Left lobe of liver (tissue), 2 donors: ENCODE results near the gene ITGB3. TPM values are rescaled to one million over a fixed set of nuclear protein-coding genes. Genes with fewer than 3 reads are reported as not detected.
"Not testable (repeated sequence)": the region's sequence is repeated elsewhere in the genome, so short reads cannot be mapped to it uniquely, and the experiment has no call there.

Experiments used
- ATAC-seq: fragments of 200-7000 bp; cut with Tn5 transposase; one replicate; pipeline ENCODE4 v1.9.1; 2020; ENCODE audit warnings: mild to moderate bottlenecking, moderate library complexity
- DNase-seq: peaks from one replicate; pipeline ENCODE4 v3.0.0-alpha.2; 2020; ENCODE audit warnings: low spot score
- total RNA-seq: library from RNA; stranded (reverse); gene quantifications from one replicate; pipeline ENCODE4 v1.2.1, GENCODE V29; 2021
- donor health status: DM: no; HTN: no; CAD: no; lungs with moderate emphysema.
- donor health status: DM: no; HTN: yes; CAD: no.

Gene ITGB3
- total RNA-seq = 5.0 TPM

- ATAC-seq (peak; percentile 95), DNase-seq (peak; percentile 84)
Observed at GRCh38 chr17:47253541-47254402, at the start of gene ITGB3. Gene ITGB3 (plus strand): TSS chr17:47253827. CDS start chr17:47253862, 35 bp downstream.

GRCh38 chr17:47203984-47204721 is 49.5 kb upstream of the ITGB3 start:
- DNase-seq = no peak
- no peak for ATAC-seq

GRCh38 chr17:47204722-47205418 is 48.8 kb upstream of the ITGB3 start:
- ATAC-seq = peak; percentile 48
- no peak for DNase-seq

- DNase-seq (no peak), ATAC-seq (peak; percentile 77)
Observed at GRCh38 chr17:47205419-47205963, 48.1 kb upstream of the ITGB3 start.

DNA sequence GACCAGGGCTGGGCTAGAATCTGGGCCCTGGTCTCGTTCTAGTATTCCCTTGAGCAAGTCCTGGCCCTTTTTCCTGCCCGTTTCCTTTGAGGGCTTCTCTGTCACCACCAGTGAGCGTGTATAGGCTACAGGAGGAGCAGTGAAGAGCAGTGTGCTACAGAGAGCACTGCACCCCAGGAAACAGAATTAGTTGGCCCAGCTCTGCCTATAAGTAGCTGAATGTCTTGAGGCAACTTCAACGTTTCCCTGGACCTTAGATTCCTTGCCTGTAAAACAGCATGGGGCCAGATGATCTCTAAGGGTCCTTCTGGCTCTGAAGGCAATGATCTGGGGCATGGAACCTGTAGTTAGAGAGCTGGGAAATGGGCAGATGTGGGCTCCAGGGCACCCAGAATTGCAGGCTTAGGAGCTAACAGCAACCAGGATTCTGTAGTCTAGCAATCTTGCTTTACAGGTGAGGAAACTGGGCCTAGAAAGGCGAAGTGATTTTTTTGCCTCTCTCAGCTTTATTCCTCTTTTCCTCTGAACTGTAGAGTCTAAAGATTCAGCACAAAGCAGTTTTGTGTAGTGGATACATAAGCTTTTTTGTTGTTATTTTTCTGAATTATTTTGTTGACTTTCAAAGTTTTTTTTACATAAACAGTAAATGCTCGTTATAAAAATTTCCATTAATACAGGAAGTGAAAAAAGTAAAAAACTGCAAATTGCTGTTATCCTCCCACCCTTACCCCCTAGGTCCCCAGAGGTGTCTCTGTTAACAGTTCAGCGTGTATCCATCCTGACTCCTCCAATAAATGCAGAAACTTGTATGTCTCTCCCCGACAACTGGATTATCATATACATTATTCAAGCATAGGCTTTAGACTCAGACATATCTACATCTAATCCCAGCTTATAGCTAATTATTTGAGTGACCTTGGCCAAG is 46.2 kb upstream of the ITGB3 start:
- ATAC-seq (no peak), DNase-seq (no peak)

DNA sequence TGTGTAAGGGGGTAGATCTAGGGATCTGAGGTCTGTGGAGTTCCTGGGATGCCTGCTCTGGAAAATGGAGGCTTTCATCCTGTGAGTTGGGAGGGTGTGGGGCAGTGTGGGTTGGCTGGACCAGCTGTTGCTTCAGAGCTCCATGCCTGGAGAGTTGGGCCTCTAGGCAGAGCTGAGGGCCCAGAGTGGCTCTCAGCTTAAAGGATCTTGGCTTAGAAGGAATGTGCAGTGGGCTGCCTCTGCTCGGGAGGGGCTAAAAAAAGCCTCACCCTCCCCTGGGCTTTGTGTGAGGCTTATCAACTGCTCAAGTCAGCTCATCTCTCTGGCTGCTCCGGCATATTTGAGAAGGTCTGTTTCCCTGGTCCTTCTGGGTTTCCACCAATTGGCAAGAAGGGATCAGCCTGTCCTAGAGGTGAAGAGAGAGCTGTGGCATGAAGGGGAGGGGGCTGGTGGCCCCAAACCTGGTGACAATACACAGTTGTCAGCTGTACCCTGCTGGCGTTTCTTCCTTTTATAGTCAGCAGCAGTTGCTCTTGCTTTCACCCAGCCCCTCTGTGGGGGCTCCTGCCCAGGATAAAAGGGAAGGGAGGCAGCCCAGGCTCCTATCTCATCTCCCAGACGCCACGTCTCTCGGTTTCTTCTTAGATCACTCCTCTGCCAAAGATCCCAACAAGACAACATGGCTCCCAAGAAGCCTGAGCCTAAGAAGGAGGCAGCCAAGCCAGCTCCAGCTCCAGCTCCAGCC is 44.7 kb upstream of the ITGB3 start, which contains the start of gene MYL4:
Gene MYL4, plus strand, starts transcription at position 605 of the 745 bp plus-strand sequence. Its CDS starts 75 bp downstream, at position 680.
- ATAC-seq (no peak), DNase-seq (no peak)

GRCh38 chr17:47209499-47209898 is 44.1 kb upstream of the ITGB3 start:
- DNase-seq (no peak), ATAC-seq (no peak)

GRCh38 chr17:47210105-47210504 is 43.5 kb upstream of the ITGB3 start:
- ATAC-seq = no peak
- DNase-seq = no peak

- no peak for ATAC-seq
- no peak for DNase-seq
Observed at GRCh38 chr17:47210779-47211178, 42.8 kb upstream of the ITGB3 start.

GRCh38 chr17:47212458-47212857 is 41.2 kb upstream of the ITGB3 start:
- DNase-seq (no peak), ATAC-seq (no peak)

- no peak for ATAC-seq
- DNase-seq = no peak
Observed at GRCh38 chr17:47213540-47213939, 40.1 kb upstream of the ITGB3 start.

DNA sequence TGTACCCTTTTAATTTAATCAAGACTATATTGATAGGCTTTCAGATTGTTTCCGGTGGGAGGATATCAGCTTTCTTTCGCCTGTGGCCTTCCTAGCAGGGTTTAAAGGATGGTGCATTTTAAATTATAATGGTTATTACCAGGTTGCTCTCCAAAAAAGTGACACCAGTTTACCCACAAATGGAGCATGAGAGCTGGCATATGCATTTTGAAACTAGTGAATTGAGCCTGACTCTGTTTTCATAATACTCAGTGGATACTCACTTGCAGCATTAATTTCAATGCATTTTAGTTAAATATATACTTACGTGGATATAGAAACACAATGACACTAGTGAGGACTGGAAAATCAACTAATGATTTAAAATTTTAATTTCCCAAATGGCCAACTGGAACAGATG is 38.7 kb upstream of the ITGB3 start:
- DNase-seq (no peak), ATAC-seq (no peak)

DNA sequence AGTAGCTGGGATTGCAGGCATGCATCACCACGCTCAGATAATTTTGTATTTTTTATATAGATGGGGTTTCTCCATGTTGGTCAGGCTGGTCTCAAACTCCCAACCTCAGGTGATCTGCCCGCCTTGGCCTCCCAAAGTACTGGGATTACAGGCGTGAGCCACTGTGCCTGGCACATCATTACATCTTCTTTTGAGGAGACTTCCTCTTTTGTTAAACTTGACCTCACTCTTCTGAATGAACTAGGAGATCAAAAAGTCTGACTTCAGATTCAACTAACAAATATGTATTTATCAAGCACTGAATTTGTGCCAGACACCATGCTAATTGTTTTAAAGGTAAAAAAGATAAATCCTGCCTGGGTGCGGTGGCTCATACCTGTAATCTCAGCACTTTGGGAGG is 36.8 kb upstream of the ITGB3 start:
- ATAC-seq, DNase-seq: not testable (repeated sequence)

- ATAC-seq = not testable (repeated sequence)
Observed at GRCh38 chr17:47217279-47217678, 36.3 kb upstream of the ITGB3 start.

GRCh38 chr17:47218896-47219430 is 34.7 kb upstream of the ITGB3 start:
- no peak for DNase-seq
- ATAC-seq = peak; percentile 32

More at GRCh38 chr17:47217279-47217678, 36.3 kb upstream of the ITGB3 start:
- not testable (repeated sequence) for DNase-seq

DNA sequence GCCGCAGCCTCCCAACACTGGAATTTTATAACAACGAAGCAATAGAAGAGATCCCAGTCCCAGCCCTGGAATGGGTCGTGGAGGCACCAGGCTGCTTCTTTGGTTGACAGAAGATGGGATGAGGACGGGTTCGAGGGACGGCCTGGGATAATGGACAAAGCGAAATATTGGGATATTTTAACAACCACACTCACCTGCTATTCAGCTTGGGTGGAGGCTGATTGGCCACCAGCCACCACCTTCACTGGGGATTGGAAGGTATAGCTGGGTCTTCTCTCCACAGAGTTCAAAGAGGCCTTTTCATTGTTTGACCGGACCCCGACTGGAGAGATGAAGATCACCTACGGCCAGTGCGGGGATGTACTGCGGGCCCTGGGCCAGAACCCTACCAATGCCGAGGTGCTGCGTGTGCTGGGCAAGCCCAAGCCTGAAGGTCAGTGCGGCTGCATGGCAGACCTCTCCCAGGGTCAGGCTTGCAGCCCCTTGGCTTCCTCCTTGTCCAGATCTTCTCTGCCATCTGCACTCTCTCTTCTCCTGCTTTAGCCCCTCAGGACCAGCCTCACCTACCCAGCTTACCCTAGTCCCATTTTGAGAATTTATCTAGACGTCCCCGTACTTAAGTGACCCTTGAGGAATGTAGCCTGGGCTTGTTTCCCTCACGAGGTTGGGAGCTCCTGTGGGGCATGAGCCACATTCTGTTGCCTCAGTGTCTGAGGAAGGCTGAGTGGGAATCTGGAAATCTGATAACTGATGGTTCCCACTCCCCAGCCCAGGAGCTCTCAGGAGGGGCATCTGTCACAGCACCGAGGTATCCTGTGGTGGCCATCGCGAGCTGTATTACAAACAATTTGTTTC is 33.8 kb upstream of the ITGB3 start:
- ATAC-seq (no peak), DNase-seq (peak; percentile 40)

GRCh38 chr17:47220531-47220999 is 33.1 kb upstream of the ITGB3 start:
- no peak for DNase-seq
- ATAC-seq = no peak

DNA sequence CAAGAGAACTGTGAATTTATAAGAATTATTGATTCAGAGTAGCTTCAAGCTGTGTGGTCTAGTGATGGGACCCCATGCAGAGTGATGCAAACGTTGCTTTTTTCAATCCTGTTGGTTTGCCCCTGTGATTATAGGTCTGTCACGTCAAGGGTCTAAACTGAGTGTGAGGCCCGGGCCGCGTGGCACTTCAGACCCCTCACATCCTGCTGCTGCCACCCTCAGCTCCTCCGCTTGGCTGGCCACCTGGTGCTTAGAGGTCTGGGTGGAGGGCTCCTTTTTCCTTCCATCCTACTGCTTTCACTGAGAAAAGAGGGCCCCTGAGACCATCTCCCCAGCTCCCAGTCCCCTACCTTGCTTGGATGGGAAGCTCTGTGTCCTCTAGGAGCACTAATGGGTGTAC is 32.5 kb upstream of the ITGB3 start:
- no peak for DNase-seq

More for the DNA sequence above, 32.5 kb upstream of the ITGB3 start:
- no peak for ATAC-seq
